WTC11 (cell line): Measurements from ENCODE around the gene PNO1. TPM values are rescaled to one million over a fixed set of nuclear protein-coding genes. Genes with fewer than 3 reads are reported as not detected.
"Not testable (repeated sequence)": the region's sequence is repeated elsewhere in the genome, so short reads cannot be mapped to it uniquely, and the experiment has no call there.

ENCODE experiments used
- ATAC-seq: fragments of 200-7000 bp; cut with Tn5 transposase; 2 replicates; pipeline ENCODE4 v1.10.0; 2021; ENCODE audit warnings: mild to moderate bottlenecking, moderate library complexity
- CTCF ChIA-PET: fragments of 300-600 bp; sonication (Branson Sonifier 250); formaldehyde crosslinking; loops from one replicate; lab custom pipeline; 2021; ENCODE audit warnings: antibody characterized with exemption; lab: Charles Lee
- POLR2A ChIA-PET: fragments of 350-600 bp; sonication (Branson Sonifier 250); formaldehyde crosslinking; loops from one replicate; lab custom pipeline; 2021; ENCODE audit warnings: antibody characterized with exemption; lab: Charles Lee
- DNase-seq: peaks from one replicate; pipeline ENCODE4 v3.0.0; 2021; ENCODE audit warnings: low spot score
- H3K27ac Mint-ChIP-seq: 2 replicates; pipeline ENCODE4 v1.8.0; 2021; ENCODE audit warnings: mixed read lengths
- H3K27me3 Mint-ChIP-seq: 2 replicates; pipeline ENCODE4 v1.8.0; 2021; ENCODE audit warnings: low read depth, mild to moderate bottlenecking, moderate library complexity, mixed read lengths
- H3K36me3 Mint-ChIP-seq: 2 replicates; pipeline ENCODE4 v1.8.0; 2021; ENCODE audit warnings: mixed read lengths
- H3K4me1 Mint-ChIP-seq: 2 replicates; pipeline ENCODE4 v1.8.0; 2022; ENCODE audit warnings: mixed read lengths
- H3K4me3 Mint-ChIP-seq: 2 replicates; pipeline ENCODE4 v1.8.0; 2021; ENCODE audit warnings: mild to moderate bottlenecking, moderate library complexity, mixed read lengths
- H3K9me3 Mint-ChIP-seq: 2 replicates; pipeline ENCODE4 v1.8.0; 2021; ENCODE audit warnings: mixed read lengths
- ESRRA ChIP-seq: sonication (generic); formaldehyde crosslinking; IDR thresholded peaks from 2 replicates; pipeline ENCODE4 v1.8.1; 2022; ENCODE audit warnings: mild to moderate bottlenecking, missing genetic modification reagents, borderline replicate concordance
- MAX ChIP-seq: sonication (generic); formaldehyde crosslinking; IDR thresholded peaks from 2 replicates; pipeline ENCODE4 v1.8.0; 2022; ENCODE audit warnings: mild to moderate bottlenecking, missing genetic modification reagents
- MXD4 ChIP-seq: fragments of 250-450 bp; sonication (Bioruptor Pico); IDR thresholded peaks from 2 replicates; pipeline ENCODE4 v1.8.0; 2021; ENCODE audit warnings: mild to moderate bottlenecking, moderate library complexity, borderline replicate concordance
- NR2C2 ChIP-seq: sonication (generic); formaldehyde crosslinking; IDR thresholded peaks from 2 replicates; pipeline ENCODE4 v1.8.0; 2022; ENCODE audit warnings: mild to moderate bottlenecking, missing genetic modification reagents
- PRRX2 ChIP-seq: fragments of 250-450 bp; sonication (Bioruptor Pico); IDR thresholded peaks from 2 replicates; pipeline ENCODE4 v1.8.0; 2021; ENCODE audit warnings: mild to moderate bottlenecking
- SOX15 ChIP-seq: fragments of 250-450 bp; sonication (Bioruptor Pico); IDR thresholded peaks from 2 replicates; pipeline ENCODE4 v1.9.0; 2021; ENCODE audit warnings: mild to moderate bottlenecking
- ZNF317 ChIP-seq: sonication (generic); formaldehyde crosslinking; IDR thresholded peaks from 2 replicates; pipeline ENCODE4 v1.8.1; 2023; ENCODE audit warnings: low read depth, mild to moderate bottlenecking, moderate library complexity, missing genetic modification reagents, borderline replicate concordance
- ZNF416 ChIP-seq: fragments of 250-450 bp; sonication (Bioruptor Pico); IDR thresholded peaks from 2 replicates; pipeline ENCODE4 v1.9.0; 2021; ENCODE audit warnings: mild to moderate bottlenecking, inconsistent platforms
- ZSCAN18 ChIP-seq: fragments of 250-450 bp; sonication (Bioruptor Pico); IDR thresholded peaks from 2 replicates; pipeline ENCODE4 v2.1.2; 2022; ENCODE audit warnings: mild to moderate bottlenecking, moderate library complexity
- total RNA-seq: library from RNA; stranded (reverse); gene quantifications from 3 replicates; pipeline ENCODE4 v1.2.3, GENCODE V29; 2021
- TF ChIP-seq, protein P1 (sequence below): fragments of 250-450 bp; sonication (Bioruptor Pico); IDR thresholded peaks from 2 replicates; pipeline ENCODE4 v1.8.0; 2021; ENCODE audit warnings: mild to moderate bottlenecking
- TF ChIP-seq, protein P2 (sequence below): sonication (generic); formaldehyde crosslinking; IDR thresholded peaks from 2 replicates; pipeline ENCODE4 v1.8.0; 2022; ENCODE audit warnings: missing genetic modification reagents
- TF ChIP-seq, protein P3 (sequence below): fragments of 250-450 bp; sonication (Bioruptor Pico); IDR thresholded peaks from 2 replicates; pipeline ENCODE4 v1.9.0; 2021; ENCODE audit warnings: mild to moderate bottlenecking, borderline replicate concordance
- TF ChIP-seq, protein P4 (sequence below): sonication (generic); formaldehyde crosslinking; IDR thresholded peaks from 2 replicates; pipeline ENCODE4 v1.8.0; 2022; ENCODE audit warnings: mild to moderate bottlenecking, missing genetic modification reagents
- TF ChIP-seq, protein P5 (sequence below): sonication (generic); formaldehyde crosslinking; IDR thresholded peaks from 2 replicates; pipeline ENCODE4 v1.8.1; 2022; ENCODE audit warnings: low read depth, mild to moderate bottlenecking, moderate library complexity, missing genetic modification reagents, borderline replicate concordance

Gene PNO1
- total RNA-seq, 1 experiment from 2014 or later: 24.0 TPM

DNA sequence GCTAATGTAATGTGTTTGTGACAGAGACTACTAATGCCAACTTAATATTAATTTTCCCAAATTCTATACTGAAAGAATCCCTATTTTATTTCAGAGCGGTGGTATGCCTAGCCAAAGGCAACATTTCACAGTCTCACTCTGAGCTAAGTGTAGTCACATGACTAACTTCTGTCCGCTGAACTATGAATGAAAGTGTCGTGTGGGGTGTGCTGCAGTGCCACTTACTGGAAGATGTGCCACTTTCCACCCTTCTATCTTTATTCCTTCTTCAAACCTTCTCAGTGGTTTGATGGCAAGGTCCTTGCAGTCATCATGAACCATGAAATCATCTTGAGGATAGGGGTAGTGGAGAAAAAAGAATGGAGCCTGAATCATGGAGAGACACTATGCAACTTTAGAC, 47.6 kb upstream of the PNO1 start:
- TF ChIP-seq, protein P1, sequence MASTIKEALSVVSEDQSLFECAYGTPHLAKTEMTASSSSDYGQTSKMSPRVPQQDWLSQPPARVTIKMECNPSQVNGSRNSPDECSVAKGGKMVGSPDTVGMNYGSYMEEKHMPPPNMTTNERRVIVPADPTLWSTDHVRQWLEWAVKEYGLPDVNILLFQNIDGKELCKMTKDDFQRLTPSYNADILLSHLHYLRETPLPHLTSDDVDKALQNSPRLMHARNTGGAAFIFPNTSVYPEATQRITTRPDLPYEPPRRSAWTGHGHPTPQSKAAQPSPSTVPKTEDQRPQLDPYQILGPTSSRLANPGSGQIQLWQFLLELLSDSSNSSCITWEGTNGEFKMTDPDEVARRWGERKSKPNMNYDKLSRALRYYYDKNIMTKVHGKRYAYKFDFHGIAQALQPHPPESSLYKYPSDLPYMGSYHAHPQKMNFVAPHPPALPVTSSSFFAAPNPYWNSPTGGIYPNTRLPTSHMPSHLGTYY (CRISPR knock-in tag): no peak
- TF ChIP-seq PRRX2 (CRISPR knock-in tag): no peak
- DNase-seq: no peak
- H3K4me3 Mint-ChIP-seq: no peak overlapping the region
- H3K27ac Mint-ChIP-seq: no peak overlapping the region
- H3K4me1 Mint-ChIP-seq: no peaks in the 10 kb centered on the region
- ChIA-PET POLR2A (no interaction called here), CTCF (interaction anchor here (1.8 kb wide), 1 partner anchor 12 kb away, joined by 6 read pairs; no protein-coding TSS in a partner anchor)
- H3K36me3 Mint-ChIP-seq: no peaks in the 10 kb centered on the region; the same call in 1 of the 2 replicates
- peaks cover 3% of the 10 kb centered on the region; the same call in 1 of the 2 replicates for H3K27me3 Mint-ChIP-seq
- no peak for ATAC-seq
- peaks cover 15% of the 10 kb centered on the region for H3K9me3 Mint-ChIP-seq

DNA sequence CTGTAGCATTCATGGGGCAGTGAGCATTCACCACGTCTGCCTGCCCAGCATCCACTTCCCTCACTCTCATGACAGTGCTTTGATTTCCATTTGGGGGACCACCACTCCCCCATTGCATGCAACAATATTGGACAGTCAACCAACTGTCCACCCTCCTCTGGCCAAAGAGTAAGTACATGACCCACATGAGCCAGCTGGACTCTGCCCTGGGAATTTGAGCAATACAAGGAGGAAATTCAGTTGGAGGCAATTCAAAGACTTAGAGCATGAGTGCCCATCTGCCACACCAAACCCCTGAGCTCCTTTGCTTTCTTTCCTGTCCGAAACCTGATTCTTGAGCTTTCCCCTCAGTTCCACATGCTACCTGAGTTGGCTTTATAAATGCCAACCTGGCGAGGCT, 41.7 kb upstream of the PNO1 start:
- Mint-ChIP-seq H3K4me3 (no peak overlapping the region), H3K36me3 (no peaks in the 10 kb centered on the region), H3K27me3 (no peaks in the 10 kb centered on the region), H3K9me3 (no peaks in the 10 kb centered on the region), H3K4me1 (no peaks in the 10 kb centered on the region), H3K27ac (no peak overlapping the region)
- no peak for TF ChIP-seq ZNF416
- no peak for TF ChIP-seq NR2C2 (CRISPR knock-in tag)
- no peak for TF ChIP-seq ESRRA
- TF ChIP-seq, protein P2, sequence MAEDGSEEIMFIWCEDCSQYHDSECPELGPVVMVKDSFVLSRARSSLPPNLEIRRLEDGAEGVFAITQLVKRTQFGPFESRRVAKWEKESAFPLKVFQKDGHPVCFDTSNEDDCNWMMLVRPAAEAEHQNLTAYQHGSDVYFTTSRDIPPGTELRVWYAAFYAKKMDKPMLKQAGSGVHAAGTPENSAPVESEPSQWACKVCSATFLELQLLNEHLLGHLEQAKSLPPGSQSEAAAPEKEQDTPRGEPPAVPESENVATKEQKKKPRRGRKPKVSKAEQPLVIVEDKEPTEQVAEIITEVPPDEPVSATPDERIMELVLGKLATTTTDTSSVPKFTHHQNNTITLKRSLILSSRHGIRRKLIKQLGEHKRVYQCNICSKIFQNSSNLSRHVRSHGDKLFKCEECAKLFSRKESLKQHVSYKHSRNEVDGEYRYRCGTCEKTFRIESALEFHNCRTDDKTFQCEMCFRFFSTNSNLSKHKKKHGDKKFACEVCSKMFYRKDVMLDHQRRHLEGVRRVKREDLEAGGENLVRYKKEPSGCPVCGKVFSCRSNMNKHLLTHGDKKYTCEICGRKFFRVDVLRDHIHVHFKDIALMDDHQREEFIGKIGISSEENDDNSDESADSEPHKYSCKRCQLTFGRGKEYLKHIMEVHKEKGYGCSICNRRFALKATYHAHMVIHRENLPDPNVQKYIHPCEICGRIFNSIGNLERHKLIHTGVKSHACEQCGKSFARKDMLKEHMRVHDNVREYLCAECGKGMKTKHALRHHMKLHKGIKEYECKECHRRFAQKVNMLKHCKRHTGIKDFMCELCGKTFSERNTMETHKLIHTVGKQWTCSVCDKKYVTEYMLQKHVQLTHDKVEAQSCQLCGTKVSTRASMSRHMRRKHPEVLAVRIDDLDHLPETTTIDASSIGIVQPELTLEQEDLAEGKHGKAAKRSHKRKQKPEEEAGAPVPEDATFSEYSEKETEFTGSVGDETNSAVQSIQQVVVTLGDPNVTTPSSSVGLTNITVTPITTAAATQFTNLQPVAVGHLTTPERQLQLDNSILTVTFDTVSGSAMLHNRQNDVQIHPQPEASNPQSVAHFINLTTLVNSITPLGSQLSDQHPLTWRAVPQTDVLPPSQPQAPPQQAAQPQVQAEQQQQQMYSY (CRISPR knock-in tag): no peak
- TF ChIP-seq SOX15 (CRISPR knock-in tag): no peak
- no peak for ATAC-seq
- ChIA-PET CTCF (interaction anchor here (0.8 to 1.2 kb wide), 2 partner anchors 85 to 116 kb away, joined by 3 read pairs; no protein-coding TSS in a partner anchor), POLR2A (no interaction called here)
- DNase-seq: no peak

GRCh38 chr2:68117922-68118321, 39.8 kb upstream of the PNO1 start:
- H3K36me3 Mint-ChIP-seq, ATAC-seq, POLR2A ChIA-PET, H3K4me1 Mint-ChIP-seq, H3K9me3 Mint-ChIP-seq, H3K27me3 Mint-ChIP-seq, H3K4me3 Mint-ChIP-seq, DNase-seq, H3K27ac Mint-ChIP-seq: not testable (repeated sequence)
- CTCF ChIA-PET: interaction anchor here (0.7 kb wide), 1 partner anchor 67 kb away, joined by 4 read pairs; no protein-coding TSS in a partner anchor

GRCh38 chr2:68118816-68119215, 38.9 kb upstream of the PNO1 start:
- H3K36me3 Mint-ChIP-seq: no peaks in the 10 kb centered on the region
- ATAC-seq (no peak), DNase-seq (no peak)
- H3K27me3 Mint-ChIP-seq: no peaks in the 10 kb centered on the region
- no peak overlapping the region for H3K4me3 Mint-ChIP-seq
- H3K4me1 Mint-ChIP-seq: peaks cover 4% of the 10 kb centered on the region
- H3K9me3 Mint-ChIP-seq: no peaks in the 10 kb centered on the region
- ChIA-PET POLR2A (no interaction called here), CTCF (no interaction called here)
- no peak overlapping the region for H3K27ac Mint-ChIP-seq
- no peak for TF ChIP-seq ZSCAN18 (CRISPR knock-in tag)
- TF ChIP-seq, protein P3, sequence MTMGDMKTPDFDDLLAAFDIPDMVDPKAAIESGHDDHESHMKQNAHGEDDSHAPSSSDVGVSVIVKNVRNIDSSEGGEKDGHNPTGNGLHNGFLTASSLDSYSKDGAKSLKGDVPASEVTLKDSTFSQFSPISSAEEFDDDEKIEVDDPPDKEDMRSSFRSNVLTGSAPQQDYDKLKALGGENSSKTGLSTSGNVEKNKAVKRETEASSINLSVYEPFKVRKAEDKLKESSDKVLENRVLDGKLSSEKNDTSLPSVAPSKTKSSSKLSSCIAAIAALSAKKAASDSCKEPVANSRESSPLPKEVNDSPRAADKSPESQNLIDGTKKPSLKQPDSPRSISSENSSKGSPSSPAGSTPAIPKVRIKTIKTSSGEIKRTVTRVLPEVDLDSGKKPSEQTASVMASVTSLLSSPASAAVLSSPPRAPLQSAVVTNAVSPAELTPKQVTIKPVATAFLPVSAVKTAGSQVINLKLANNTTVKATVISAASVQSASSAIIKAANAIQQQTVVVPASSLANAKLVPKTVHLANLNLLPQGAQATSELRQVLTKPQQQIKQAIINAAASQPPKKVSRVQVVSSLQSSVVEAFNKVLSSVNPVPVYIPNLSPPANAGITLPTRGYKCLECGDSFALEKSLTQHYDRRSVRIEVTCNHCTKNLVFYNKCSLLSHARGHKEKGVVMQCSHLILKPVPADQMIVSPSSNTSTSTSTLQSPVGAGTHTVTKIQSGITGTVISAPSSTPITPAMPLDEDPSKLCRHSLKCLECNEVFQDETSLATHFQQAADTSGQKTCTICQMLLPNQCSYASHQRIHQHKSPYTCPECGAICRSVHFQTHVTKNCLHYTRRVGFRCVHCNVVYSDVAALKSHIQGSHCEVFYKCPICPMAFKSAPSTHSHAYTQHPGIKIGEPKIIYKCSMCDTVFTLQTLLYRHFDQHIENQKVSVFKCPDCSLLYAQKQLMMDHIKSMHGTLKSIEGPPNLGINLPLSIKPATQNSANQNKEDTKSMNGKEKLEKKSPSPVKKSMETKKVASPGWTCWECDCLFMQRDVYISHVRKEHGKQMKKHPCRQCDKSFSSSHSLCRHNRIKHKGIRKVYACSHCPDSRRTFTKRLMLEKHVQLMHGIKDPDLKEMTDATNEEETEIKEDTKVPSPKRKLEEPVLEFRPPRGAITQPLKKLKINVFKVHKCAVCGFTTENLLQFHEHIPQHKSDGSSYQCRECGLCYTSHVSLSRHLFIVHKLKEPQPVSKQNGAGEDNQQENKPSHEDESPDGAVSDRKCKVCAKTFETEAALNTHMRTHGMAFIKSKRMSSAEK (CRISPR knock-in tag): no peak
- TF ChIP-seq, protein P4, sequence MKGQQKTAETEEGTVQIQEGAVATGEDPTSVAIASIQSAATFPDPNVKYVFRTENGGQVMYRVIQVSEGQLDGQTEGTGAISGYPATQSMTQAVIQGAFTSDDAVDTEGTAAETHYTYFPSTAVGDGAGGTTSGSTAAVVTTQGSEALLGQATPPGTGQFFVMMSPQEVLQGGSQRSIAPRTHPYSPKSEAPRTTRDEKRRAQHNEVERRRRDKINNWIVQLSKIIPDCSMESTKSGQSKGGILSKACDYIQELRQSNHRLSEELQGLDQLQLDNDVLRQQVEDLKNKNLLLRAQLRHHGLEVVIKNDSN (CRISPR knock-in tag): no peak
- TF ChIP-seq ZNF317 (CRISPR knock-in tag): no peak
- no peak for TF ChIP-seq MAX (CRISPR knock-in tag)
- TF ChIP-seq, protein P5, sequence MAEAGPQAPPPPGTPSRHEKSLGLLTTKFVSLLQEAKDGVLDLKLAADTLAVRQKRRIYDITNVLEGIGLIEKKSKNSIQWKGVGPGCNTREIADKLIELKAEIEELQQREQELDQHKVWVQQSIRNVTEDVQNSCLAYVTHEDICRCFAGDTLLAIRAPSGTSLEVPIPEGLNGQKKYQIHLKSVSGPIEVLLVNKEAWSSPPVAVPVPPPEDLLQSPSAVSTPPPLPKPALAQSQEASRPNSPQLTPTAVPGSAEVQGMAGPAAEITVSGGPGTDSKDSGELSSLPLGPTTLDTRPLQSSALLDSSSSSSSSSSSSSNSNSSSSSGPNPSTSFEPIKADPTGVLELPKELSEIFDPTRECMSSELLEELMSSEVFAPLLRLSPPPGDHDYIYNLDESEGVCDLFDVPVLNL: no peak
- no peak for TF ChIP-seq MXD4 (CRISPR knock-in tag)
